Suprapubic skin (tissue), 4 donors: ENCODE data around the gene PTPRZ1. TPM values are rescaled to one million over a fixed set of nuclear protein-coding genes. Genes with fewer than 3 reads are reported as not detected.

Experiments
- DNase-seq, 2 donors: peaks; one replicate each; pipeline ENCODE4 v3.0.0-alpha.2; 2019; ENCODE audit warnings: low spot score in 2 of 2
- H3K27ac ChIP-seq: fragments of 200-600 bp; sonication (generic); one replicate; pipeline ENCODE4 v1.5.1; 2019
- H3K27me3 ChIP-seq: fragments of 200-600 bp; sonication (generic); one replicate; pipeline ENCODE4 v1.5.1; 2019
- H3K36me3 ChIP-seq: fragments of 200-600 bp; sonication (generic); one replicate; pipeline ENCODE4 v1.5.1; 2019
- H3K4me1 ChIP-seq: fragments of 200-600 bp; sonication (generic); one replicate; pipeline ENCODE4 v1.5.1; 2019
- H3K4me3 ChIP-seq: fragments of 200-600 bp; sonication (generic); one replicate; pipeline ENCODE4 v1.5.1; 2019; ENCODE audit warnings: mild to moderate bottlenecking
- H3K9me3 ChIP-seq: fragments of 200-600 bp; sonication (generic); one replicate; pipeline ENCODE4 v1.5.1; 2019
- CTCF ChIP-seq, 2 donors: fragments of 200-600 bp in 1 of 2; fragments of 450-650 bp in 1 of 2; sonication (generic) in 1 of 2; IDR thresholded peaks; one replicate each; pipeline ENCODE4 v1.5.1; 2016 to 2019; ENCODE audit warnings: antibody characterized with exemption in 2 of 2, mild to moderate bottlenecking in 1 of 2, moderate library complexity in 1 of 2
- EP300 ChIP-seq: sonication (generic); formaldehyde crosslinking; IDR thresholded peaks from one replicate; pipeline ENCODE4 v1.6.1; 2017; ENCODE audit warnings: antibody characterized with exemption
- POLR2A ChIP-seq, 2 donors: fragments of 450-650 bp; IDR thresholded peaks; one replicate each; pipeline ENCODE4 v1.6.1; 2017; ENCODE audit warnings: antibody characterized with exemption in 2 of 2, mild to moderate bottlenecking in 2 of 2, moderate library complexity in 2 of 2
- POLR2AphosphoS5 ChIP-seq, 3 donors: sonication (generic); formaldehyde crosslinking; IDR thresholded peaks; one replicate each; pipeline ENCODE4 v1.6.1; 2017; ENCODE audit warnings: antibody characterized with exemption in 3 of 3
- WGBS: methylation state at CpG from one replicate; pipeline ENCODE4 v1.1.5; 2018; 5-methylcytosine and 5-hydroxymethylcytosine counted together
- total RNA-seq, 4 donors: library from RNA; depleted of rRNA; stranded (reverse); fragments of >200 nt; gene quantifications; one replicate each; pipeline ENCODE4 v1.1.0, GENCODE V29; 2016

Gene PTPRZ1
- total RNA-seq, 4 donors from 2014 or later: 47.4 to 88.0 (median 57.5) TPM

- WGBS: 78% methylated on average over 7 of the region's 7 CpGs
- no peaks in the 10 kb centered on the region for H3K9me3 ChIP-seq
- H3K27ac ChIP-seq: no peak overlapping the region
Observed at GRCh38 chr7:121924269-121925186, 51.6 kb downstream of the PTPRZ1 start.

GRCh38 chr7:121931149-121931902 is 58.4 kb downstream of the PTPRZ1 start:
- TF ChIP-seq POLR2A (IDR thresholded peaks at IDR 0.05) (no peak), POLR2AphosphoS5 (IDR thresholded peaks at IDR 0.05) (no peak), CTCF (IDR thresholded peaks at IDR 0.05) (no peak), EP300 (no peak)
- H3K36me3 ChIP-seq: no peaks in the 10 kb centered on the region
- H3K4me3 ChIP-seq: no peak overlapping the region
- no peak for DNase-seq
- no peaks in the 10 kb centered on the region for H3K27me3 ChIP-seq
- 27% methylated on average over 1 of the region's 1 CpG for WGBS
- H3K9me3 ChIP-seq: no peaks in the 10 kb centered on the region
- no peak overlapping the region for H3K27ac ChIP-seq
- H3K4me1 ChIP-seq: no peaks in the 10 kb centered on the region

More at GRCh38 chr7:121924269-121925186, 51.6 kb downstream of the PTPRZ1 start:
- DNase-seq: no peak
- H3K27me3 ChIP-seq: no peaks in the 10 kb centered on the region
- no peaks in the 10 kb centered on the region for H3K36me3 ChIP-seq
- no peak overlapping the region for H3K4me3 ChIP-seq
- TF ChIP-seq POLR2AphosphoS5 (IDR thresholded peaks at IDR 0.05) (no peak), EP300 (no peak), POLR2A (IDR thresholded peaks at IDR 0.05) (no peak), CTCF (IDR thresholded peaks at IDR 0.05) (no peak)
- H3K4me1 ChIP-seq: no peaks in the 10 kb centered on the region

- DNase-seq: no peak
- Histone ChIP-seq H3K4me3 (no peak overlapping the region), H3K4me1 (no peaks in the 10 kb centered on the region), H3K27me3 (no peaks in the 10 kb centered on the region), H3K36me3 (no peaks in the 10 kb centered on the region), H3K27ac (no peak overlapping the region), H3K9me3 (no peaks in the 10 kb centered on the region)
- 80% methylated on average over 1 of the region's 1 CpG for WGBS
- no peak for TF ChIP-seq POLR2A (IDR thresholded peaks at IDR 0.05)
- TF ChIP-seq CTCF (IDR thresholded peaks at IDR 0.05): no peak
- no peak for TF ChIP-seq EP300
- no peak for TF ChIP-seq POLR2AphosphoS5 (IDR thresholded peaks at IDR 0.05)
Observed at GRCh38 chr7:121932768-121933167, 59.8 kb downstream of the PTPRZ1 start.

GRCh38 chr7:121936951-121937623 is 64.1 kb downstream of the PTPRZ1 start:
- Histone ChIP-seq H3K4me1 (peaks cover 17% of the 10 kb centered on the region), H3K27me3 (no peaks in the 10 kb centered on the region), H3K36me3 (no peaks in the 10 kb centered on the region), H3K4me3 (no peak overlapping the region), H3K27ac (no peak overlapping the region), H3K9me3 (no peaks in the 10 kb centered on the region)
- DNase-seq: no peak
- 89% methylated on average over 6 of the region's 6 CpGs for WGBS
- no peak for TF ChIP-seq EP300
- TF ChIP-seq POLR2AphosphoS5 (IDR thresholded peaks at IDR 0.05): no peak
- TF ChIP-seq CTCF (IDR thresholded peaks at IDR 0.05): no peak
- TF ChIP-seq POLR2A (IDR thresholded peaks at IDR 0.05): no peak
